Natural killer cell (primary cell): ENCODE data around the gene CD300LB. TPM values are rescaled to one million over a fixed set of nuclear protein-coding genes. Genes with fewer than 3 reads are reported as not detected.

Source experiments
- ATAC-seq, 3 donors: fragments of 150-1000 bp in 2 of 3; fragments of 200-7000 bp in 1 of 3; cut with Tn5 transposase; 1 replicate in 1 of 3; 2 replicates in 2 of 3; pipeline ENCODE4 v1.10.0; 2021; ENCODE audit warnings: mild to moderate bottlenecking in 2 of 3, moderate library complexity in 2 of 3
- DNase-seq, 2 donors: peaks; one replicate each; pipeline versions ENCODE4 v3.0.0 to v3.0.0-alpha.2; 2013 to 2021; ENCODE audit warnings: mixed read lengths in 1 of 2
- H3K27ac ChIP-seq: one replicate; pipeline ENCODE4 v1.5.1; 2013; ENCODE audit warnings: mild to moderate bottlenecking, low read length
- H3K27me3 ChIP-seq: one replicate; pipeline ENCODE4 v1.6.1; 2013; ENCODE audit warnings: low read length; ENCODE audit not compliant: control insufficient read depth, insufficient read depth
- H3K36me3 ChIP-seq: one replicate; pipeline ENCODE4 v1.6.1; 2013; ENCODE audit warnings: low read length; ENCODE audit not compliant: control insufficient read depth, insufficient read depth
- H3K4me1 ChIP-seq: one replicate; pipeline ENCODE4 v1.6.1; 2013; ENCODE audit warnings: low read length; ENCODE audit not compliant: control insufficient read depth, insufficient read depth
- H3K4me3 ChIP-seq: one replicate; pipeline ENCODE4 v1.5.1; 2013; ENCODE audit warnings: low read length
- H3K9me3 ChIP-seq: one replicate; pipeline ENCODE4 v1.6.1; 2013; ENCODE audit warnings: low read length; ENCODE audit not compliant: control insufficient read depth, insufficient read depth
- H3K27ac Mint-ChIP-seq, 2 donors: one replicate each; pipeline ENCODE4 v1.8.0; 2022; ENCODE audit warnings: mild to moderate bottlenecking in 2 of 2, mixed read lengths in 2 of 2, moderate library complexity in 1 of 2
- H3K27me3 Mint-ChIP-seq, 2 donors: one replicate each; pipeline ENCODE4 v1.8.0; 2022; ENCODE audit warnings: low read depth in 2 of 2, mixed read lengths in 2 of 2
- H3K36me3 Mint-ChIP-seq: one replicate; pipeline ENCODE4 v1.8.0; 2022; ENCODE audit warnings: mixed read lengths
- H3K4me1 Mint-ChIP-seq, 2 donors: one replicate each; pipeline ENCODE4 v1.8.0; 2022; ENCODE audit warnings: mixed read lengths in 2 of 2
- H3K4me3 Mint-ChIP-seq: one replicate; pipeline ENCODE4 v1.8.0; 2022; ENCODE audit warnings: mild to moderate bottlenecking, moderate library complexity, mixed read lengths
- H3K9me3 Mint-ChIP-seq, 2 donors: one replicate each; pipeline ENCODE4 v1.8.0; 2022; ENCODE audit warnings: mixed read lengths in 2 of 2
- CTCF ChIP-seq: fragments of 200-600 bp; IDR thresholded peaks from one replicate; pipeline ENCODE4 v1.8.0; 2022; ENCODE audit warnings: antibody characterized with exemption
- WGBS: methylation state at CpG from one replicate; pipeline ENCODE4 v1.1.7; 2013; ENCODE audit warnings: missing lambda C conversion rate; ENCODE audit not compliant: insufficient coverage; 5-methylcytosine and 5-hydroxymethylcytosine counted together
- intact Hi-C: fragments of 100-400 bp; cut with micrococcal nuclease; formaldehyde crosslinking; loops from one replicate; pipeline ENCODE4 v1.14.2; 2022
- total RNA-seq, 4 donors: library from RNA; stranded (reverse); fragments of 120-200 nt in 1 of 4; gene quantifications; one replicate each; pipeline versions ENCODE4 v1.2.3 to v1.2.4, GENCODE V29; 2013 to 2022

The CD300LB gene
- total RNA-seq, 3 donors from 2014 or later (not counting 1 experiment from before 2014, with no cell fraction given): 2.0 to 4.9 (median 3.5) TPM

- peaks cover 0 to 9% of the 10 kb centered on the region in 2 donors for H3K27me3 Mint-ChIP-seq
- 76% methylated on average over 10 of the region's 10 CpGs for WGBS
Observed at GRCh38 chr17:74539281-74539820, 8.1 kb upstream of the CD300LB start.

DNA sequence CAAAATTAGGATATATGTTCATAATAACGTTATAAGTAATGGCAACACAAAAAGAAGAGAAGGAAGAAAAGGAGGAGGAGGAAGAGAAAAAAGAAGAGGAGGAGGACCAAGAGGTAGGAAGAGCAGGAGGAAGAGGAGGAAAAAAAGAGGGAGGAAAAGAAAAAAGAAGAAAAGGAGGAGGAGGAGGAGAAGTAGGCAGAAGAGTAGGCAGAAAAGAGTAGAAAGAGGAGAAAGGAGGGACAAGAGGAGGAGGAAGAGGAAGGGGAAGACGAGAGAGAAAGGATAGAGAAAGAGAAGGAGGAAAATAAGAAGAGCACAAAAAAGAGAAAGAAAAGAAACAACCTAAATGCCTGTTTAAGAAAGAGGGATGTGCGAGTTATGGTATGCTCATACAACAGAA, 5.6 kb upstream of the CD300LB start:
- TF ChIP-seq CTCF: no peak
- no peaks in the 10 kb centered on the region for H3K36me3 Mint-ChIP-seq
- DNase-seq (no peak), ATAC-seq (no peak)
- H3K36me3 ChIP-seq: no peaks in the 10 kb centered on the region
- H3K4me1 Mint-ChIP-seq: peaks cover 16 to 19% of the 10 kb centered on the region in 2 donors
- no peaks in the 10 kb centered on the region for H3K27me3 ChIP-seq
- WGBS: 79% methylated on average over 3 of the region's 3 CpGs
- no peak overlapping the region for H3K27ac ChIP-seq
- H3K4me3 Mint-ChIP-seq: no peak overlapping the region
- peaks cover 0 to 9% of the 10 kb centered on the region in 2 donors for H3K27me3 Mint-ChIP-seq
- no peaks in the 10 kb centered on the region for H3K9me3 ChIP-seq
- no peak overlapping the region for H3K4me3 ChIP-seq
- peaks cover 11% of the 10 kb centered on the region for H3K4me1 ChIP-seq
- intact Hi-C loops: no loop called here
- no peaks in the 10 kb centered on the region for H3K9me3 Mint-ChIP-seq
- no peak overlapping the region for H3K27ac Mint-ChIP-seq

More at GRCh38 chr17:74539281-74539820, 8.1 kb upstream of the CD300LB start:
- Histone ChIP-seq H3K27me3 (no peaks in the 10 kb centered on the region), H3K27ac (no peak overlapping the region), H3K36me3 (peaks cover 3% of the 10 kb centered on the region), H3K4me3 (no peak overlapping the region), H3K9me3 (no peaks in the 10 kb centered on the region), H3K4me1 (peaks cover 13% of the 10 kb centered on the region)
- no peak for TF ChIP-seq CTCF
- no peak for ATAC-seq
- intact Hi-C loops: no loop called here
- H3K4me1 Mint-ChIP-seq: peaks cover 5 to 18% of the 10 kb centered on the region in 2 donors
- H3K9me3 Mint-ChIP-seq: no peaks in the 10 kb centered on the region
- DNase-seq: no peak
- no peaks in the 10 kb centered on the region for H3K36me3 Mint-ChIP-seq
- no peak overlapping the region for H3K4me3 Mint-ChIP-seq
- H3K27ac Mint-ChIP-seq: peak overlapping the region in 1 of 2 donors; percentile 5

- Mint-ChIP-seq H3K27me3 (peaks cover 0 to 4% of the 10 kb centered on the region in 2 donors), H3K4me1 (peaks cover 34 to 39% of the 10 kb centered on the region in 2 donors), H3K4me3 (peak overlapping the region; percentile 88), H3K36me3 (no peaks in the 10 kb centered on the region), H3K27ac (peak overlapping the region; percentile 69 to 89), H3K9me3 (no peaks in the 10 kb centered on the region)
- intact Hi-C loops: loop anchor here (2.0 to 5.0 kb wide), 2 partner anchors 17 to 330 kb away; partner anchors contain the start of gene RPL38
- Histone ChIP-seq H3K27ac (peak overlapping the region; percentile 46), H3K36me3 (no peaks in the 10 kb centered on the region), H3K9me3 (no peaks in the 10 kb centered on the region), H3K4me1 (peaks cover 27% of the 10 kb centered on the region), H3K27me3 (no peaks in the 10 kb centered on the region), H3K4me3 (peak overlapping the region; percentile 47)
- DNase-seq: peak; percentile 23 to 49
- 25% methylated on average over 8 of the region's 10 CpGs for WGBS
- no peak for TF ChIP-seq CTCF
- peak; percentile 76 to 87 (median 76) for ATAC-seq
Observed at GRCh38 chr17:74532115-74532514, 840 bp upstream of the CD300LB start.

- no peak for ATAC-seq
Observed at GRCh38 chr17:74530831-74531150, 484 bp downstream of the CD300LB start.

More at GRCh38 chr17:74530831-74531150, 484 bp downstream of the CD300LB start:
- Mint-ChIP-seq H3K9me3 (no peaks in the 10 kb centered on the region), H3K27ac (peak overlapping the region; percentile 69 to 89), H3K4me1 (peaks cover 34 to 41% of the 10 kb centered on the region in 2 donors), H3K4me3 (peak overlapping the region; percentile 88), H3K36me3 (no peaks in the 10 kb centered on the region), H3K27me3 (no peaks in the 10 kb centered on the region)
- intact Hi-C loops: loop anchor here (5.0 kb wide), 1 partner anchor 328 kb away; the partner anchor contains the start of gene RPL38
- no peak overlapping the region for H3K4me3 ChIP-seq
- H3K9me3 ChIP-seq: no peaks in the 10 kb centered on the region
- H3K4me1 ChIP-seq: peaks cover 27% of the 10 kb centered on the region
- TF ChIP-seq CTCF: no peak
- H3K36me3 ChIP-seq: no peaks in the 10 kb centered on the region
- no peak overlapping the region for H3K27ac ChIP-seq
- DNase-seq: no peak
- H3K27me3 ChIP-seq: no peaks in the 10 kb centered on the region
- WGBS: 97% methylated on average over 5 of the region's 5 CpGs
